Neural cell (in vitro differentiated cells): ENCODE data around the gene ARPIN. TPM values are rescaled to one million over a fixed set of nuclear protein-coding genes. Genes with fewer than 3 reads are reported as not detected.

Experiments
- H2AFZ ChIP-seq: fragments of 200-600, 300-800 bp; sonication (generic), shearing (Covaris generic); 2 replicates; pipeline ENCODE4 v1.6.0; 2014; ENCODE audit warnings: low read depth, mild to moderate bottlenecking, antibody characterized with exemption, low read length, moderate library complexity
- H3F3A ChIP-seq: fragments of 200-600 bp; shearing (Covaris generic); 2 replicates; pipeline ENCODE4 v1.6.1; 2016; ENCODE audit warnings: mild to moderate bottlenecking, moderate library complexity, mixed read lengths, antibody characterized with exemption, low read length; ENCODE audit not compliant: insufficient read depth, poor library complexity, severe bottlenecking
- H3K27ac ChIP-seq: fragments of 200-600, 300-800 bp; sonication (generic), shearing (Covaris generic); 2 replicates; pipeline ENCODE4 v1.5.1; 2014; ENCODE audit warnings: mild to moderate bottlenecking, low read length, moderate library complexity
- H3K27me3 ChIP-seq: fragments of 300-800, 200-600 bp; sonication (generic), shearing (Covaris generic); 2 replicates; pipeline ENCODE4 v1.6.0; 2014; ENCODE audit warnings: mild to moderate bottlenecking, low read depth, low read length, moderate library complexity; ENCODE audit not compliant: insufficient read depth
- H3K36me3 ChIP-seq: fragments of 300-800, 200-600 bp; sonication (generic), shearing (Covaris generic); 2 replicates; pipeline ENCODE4 v1.5.1; 2014; ENCODE audit warnings: mild to moderate bottlenecking, antibody characterized with exemption, low read length, moderate library complexity; ENCODE audit not compliant: insufficient read depth
- H3K4me2 ChIP-seq: fragments of 300-800, 200-600 bp; sonication (generic), shearing (Covaris generic); 2 replicates; pipeline ENCODE4 v1.6.0; 2014; ENCODE audit warnings: mild to moderate bottlenecking, low read length
- H3K4me3 ChIP-seq: fragments of 300-800, 200-600 bp; sonication (generic), shearing (Covaris generic); 2 replicates; pipeline ENCODE4 v1.5.1; 2014; ENCODE audit warnings: mild to moderate bottlenecking, low read length, moderate library complexity
- H3K79me2 ChIP-seq: fragments of 200-600 bp; shearing (Covaris generic); replicated peaks from 2 replicates; pipeline ENCODE4 v1.6.0; 2014; ENCODE audit warnings: mild to moderate bottlenecking, low read length, moderate library complexity; ENCODE audit not compliant: insufficient read depth
- H3K9ac ChIP-seq: fragments of 300-800, 200-600 bp; sonication (generic), shearing (Covaris generic); 2 replicates; pipeline ENCODE4 v1.6.1; 2016; ENCODE audit warnings: mild to moderate bottlenecking, low read length, mixed read lengths
- H3K9me2 ChIP-seq: fragments of 200-600 bp; shearing (Covaris generic); 2 replicates; pipeline ENCODE4 v1.6.1; 2016; ENCODE audit warnings: mild to moderate bottlenecking, low read length, mixed read lengths; ENCODE audit not compliant: insufficient read depth
- H3K9me3 ChIP-seq: fragments of 200-600, 300-800 bp; sonication (generic), shearing (Covaris generic); 2 replicates; pipeline ENCODE4 v1.6.1; 2016; ENCODE audit warnings: mild to moderate bottlenecking, mixed run types, low read length, moderate library complexity, mixed read lengths
- H4K20me1 ChIP-seq: fragments of 200-600 bp; shearing (Covaris generic); 2 replicates; pipeline ENCODE4 v1.6.1; 2016; ENCODE audit warnings: mild to moderate bottlenecking, mixed run types; ENCODE audit not compliant: insufficient read depth
- EP300 ChIP-seq: fragments of 450-650 bp; conservative IDR thresholded peaks from 2 replicates; pipeline ENCODE4 v1.6.1; 2014; ENCODE audit warnings: antibody characterized with exemption, mild to moderate bottlenecking, moderate library complexity; ENCODE audit not compliant: poor library complexity, severe bottlenecking
- EZH2 ChIP-seq: fragments of 200-600, 300-800 bp; shearing (Covaris generic), sonication (generic); IDR thresholded peaks from 2 replicates; pipeline ENCODE4 v1.6.1; 2014; ENCODE audit warnings: antibody characterized with exemption, low read length, borderline replicate concordance, mild to moderate bottlenecking; ENCODE audit not compliant: insufficient read depth, poor library complexity, severe bottlenecking
- MXI1 ChIP-seq: fragments of 450-650 bp; conservative IDR thresholded peaks from 2 replicates; pipeline ENCODE4 v1.6.1; 2014; ENCODE audit warnings: antibody characterized with exemption, mild to moderate bottlenecking; ENCODE audit not compliant: poor library complexity, severe bottlenecking
- POLR2AphosphoS5 ChIP-seq: IDR thresholded peaks from 2 replicates; pipeline ENCODE4 v1.6.1; 2012
- RAD21 ChIP-seq: fragments of 450-650 bp; conservative IDR thresholded peaks from 2 replicates; pipeline ENCODE4 v1.6.1; 2014; ENCODE audit warnings: antibody characterized with exemption, mild to moderate bottlenecking, moderate library complexity
- REST ChIP-seq: IDR thresholded peaks from 2 replicates; pipeline ENCODE4 v1.6.1; 2012; ENCODE audit warnings: borderline replicate concordance
- SMC3 ChIP-seq: fragments of 450-650 bp; conservative IDR thresholded peaks from 2 replicates; pipeline ENCODE4 v1.6.1; 2014; ENCODE audit warnings: antibody characterized with exemption, mild to moderate bottlenecking, moderate library complexity; ENCODE audit not compliant: poor library complexity
- TAF1 ChIP-seq: IDR thresholded peaks from 2 replicates; pipeline ENCODE4 v1.6.1; 2012; ENCODE audit warnings: low read depth
- polyA plus RNA-seq: library from polyadenylated mRNA; depleted of rRNA; stranded (reverse); fragments of >200 nt; gene quantifications from 2 replicates; pipeline ENCODE4 v1.2.3, GENCODE V29; 2014
- TF ChIP-seq, protein P1 (sequence below): fragments of 450-650 bp; IDR thresholded peaks from 2 replicates; pipeline ENCODE4 v1.5.1; 2014; ENCODE audit warnings: antibody characterized with exemption, mild to moderate bottlenecking, moderate library complexity; ENCODE audit not compliant: poor library complexity, severe bottlenecking

Gene ARPIN
- polyA plus RNA-seq, 1 donor from 2014 or later = 2.7 TPM

- no peak for TF ChIP-seq EP300
- no peak for TF ChIP-seq REST
- TF ChIP-seq POLR2AphosphoS5 = no peak
- TF ChIP-seq RAD21 = no peak
- no peak for TF ChIP-seq MXI1
- Histone ChIP-seq H3K27me3 (no peaks in the 10 kb centered on the region), H4K20me1 (no peaks in the 10 kb centered on the region), H3K36me3 (no peaks in the 10 kb centered on the region), H3K9me3 (no peaks in the 10 kb centered on the region), H3K4me3 (no peak overlapping the region), H3K4me2 (no peak overlapping the region), H3K27ac (no peak overlapping the region), H3K79me2 (no peaks in the 10 kb centered on the region), H2AFZ (no peak overlapping the region), H3K9me2 (no peaks in the 10 kb centered on the region), H3K9ac (no peak overlapping the region), H3F3A (no peaks in the 10 kb centered on the region)
Measured at GRCh38 chr15:89904519-89904918, 8.2 kb downstream of the ARPIN start.

DNA sequence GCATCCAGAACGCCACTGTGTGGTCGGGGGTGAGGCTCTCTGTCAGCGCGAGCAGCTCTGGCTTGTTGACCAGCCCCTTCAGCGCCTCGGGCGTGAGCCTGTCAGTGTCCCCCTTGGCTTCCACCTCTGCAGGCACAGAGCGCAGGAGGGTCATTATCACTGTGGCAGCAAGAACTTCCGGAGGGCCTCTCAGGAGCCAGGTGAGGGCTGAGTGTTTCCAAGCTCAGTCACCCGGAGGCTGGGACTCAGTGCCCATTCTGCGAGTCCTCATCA lies 9.0 kb downstream of the ARPIN start:
- no peaks in the 10 kb centered on the region for H3F3A ChIP-seq
- H2AFZ ChIP-seq = no peak overlapping the region
- H3K9ac ChIP-seq = no peak overlapping the region
- no peak overlapping the region for H3K4me3 ChIP-seq
- no peaks in the 10 kb centered on the region for H3K9me2 ChIP-seq
- H3K36me3 ChIP-seq = no peaks in the 10 kb centered on the region
- H3K27ac ChIP-seq = no peak overlapping the region
- no peaks in the 10 kb centered on the region for H3K79me2 ChIP-seq
- no peaks in the 10 kb centered on the region for H3K27me3 ChIP-seq
- H3K4me2 ChIP-seq = no peak overlapping the region
- no peaks in the 10 kb centered on the region for H4K20me1 ChIP-seq
- no peak for TF ChIP-seq RAD21
- TF ChIP-seq, protein P1, sequence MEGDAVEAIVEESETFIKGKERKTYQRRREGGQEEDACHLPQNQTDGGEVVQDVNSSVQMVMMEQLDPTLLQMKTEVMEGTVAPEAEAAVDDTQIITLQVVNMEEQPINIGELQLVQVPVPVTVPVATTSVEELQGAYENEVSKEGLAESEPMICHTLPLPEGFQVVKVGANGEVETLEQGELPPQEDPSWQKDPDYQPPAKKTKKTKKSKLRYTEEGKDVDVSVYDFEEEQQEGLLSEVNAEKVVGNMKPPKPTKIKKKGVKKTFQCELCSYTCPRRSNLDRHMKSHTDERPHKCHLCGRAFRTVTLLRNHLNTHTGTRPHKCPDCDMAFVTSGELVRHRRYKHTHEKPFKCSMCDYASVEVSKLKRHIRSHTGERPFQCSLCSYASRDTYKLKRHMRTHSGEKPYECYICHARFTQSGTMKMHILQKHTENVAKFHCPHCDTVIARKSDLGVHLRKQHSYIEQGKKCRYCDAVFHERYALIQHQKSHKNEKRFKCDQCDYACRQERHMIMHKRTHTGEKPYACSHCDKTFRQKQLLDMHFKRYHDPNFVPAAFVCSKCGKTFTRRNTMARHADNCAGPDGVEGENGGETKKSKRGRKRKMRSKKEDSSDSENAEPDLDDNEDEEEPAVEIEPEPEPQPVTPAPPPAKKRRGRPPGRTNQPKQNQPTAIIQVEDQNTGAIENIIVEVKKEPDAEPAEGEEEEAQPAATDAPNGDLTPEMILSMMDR = no peak
- no peak for TF ChIP-seq EZH2
- no peak for TF ChIP-seq MXI1
- no peak for TF ChIP-seq REST
- TF ChIP-seq POLR2AphosphoS5 = no peak
- no peak for TF ChIP-seq TAF1
- TF ChIP-seq EP300 = no peak
- TF ChIP-seq SMC3 = no peak
- no peaks in the 10 kb centered on the region for H3K9me3 ChIP-seq
